Activated B cell treated with CpG ODN at 0.5 μM for 24 hours (primary cell): ENCODE measurements around the gene IAH1. TPM values are rescaled to one million over a fixed set of nuclear protein-coding genes. Genes with fewer than 3 reads are reported as not detected.

ENCODE experiments used
- ATAC-seq: fragments of 200-7000 bp; cut with Tn5 transposase; one replicate; pipeline ENCODE4 v1.10.0; 2021; ENCODE audit warnings: low read depth, mild to moderate bottlenecking, moderate library complexity
- CTCF ChIA-PET: fragments of 350-600 bp; sonication (Branson Sonifier 250); formaldehyde crosslinking; loops from one replicate; lab custom pipeline; 2021; ENCODE audit warnings: antibody characterized with exemption; lab: Charles Lee
- POLR2A ChIA-PET: fragments of 350-600 bp; sonication (Branson Sonifier 250); formaldehyde crosslinking; loops from one replicate; lab custom pipeline; 2021; ENCODE audit warnings: antibody characterized with exemption; lab: Charles Lee
- DNase-seq: peaks from one replicate; pipeline ENCODE4 v3.0.0; 2022
- H3K27ac Mint-ChIP-seq: one replicate; pipeline ENCODE4 v1.8.0; 2020; ENCODE audit warnings: mixed read lengths
- H3K27me3 Mint-ChIP-seq: one replicate; pipeline ENCODE4 v1.8.0; 2021; ENCODE audit warnings: mixed read lengths
- H3K36me3 Mint-ChIP-seq: one replicate; pipeline ENCODE4 v1.8.0; 2021; ENCODE audit warnings: low read depth, mixed read lengths
- H3K4me1 Mint-ChIP-seq: one replicate; pipeline ENCODE4 v1.8.0; 2021; ENCODE audit warnings: mixed read lengths
- H3K4me3 Mint-ChIP-seq: one replicate; pipeline ENCODE4 v1.8.0; 2020; ENCODE audit warnings: mild to moderate bottlenecking, mixed read lengths
- H3K9me3 Mint-ChIP-seq: one replicate; pipeline ENCODE4 v1.8.0; 2020; ENCODE audit warnings: mixed read lengths
- CTCF ChIP-seq: fragments of 200-600 bp; IDR thresholded peaks from one replicate; pipeline ENCODE4 v1.8.0; 2022; ENCODE audit warnings: antibody characterized with exemption, mild to moderate bottlenecking
- intact Hi-C: fragments of 100-400 bp; cut with micrococcal nuclease; formaldehyde crosslinking; loops from one replicate; pipeline ENCODE4 v1.15.1; 2024
- total RNA-seq: library from RNA; stranded (reverse); gene quantifications from 2 replicates; pipeline ENCODE4 v1.2.3, GENCODE V29; 2022

IAH1 gene
- total RNA-seq, 1 donor from 2014 or later = 49.0 TPM

- ChIA-PET CTCF (no interaction called here), POLR2A (no interaction called here)
- no peaks in the 10 kb centered on the region for H3K27me3 Mint-ChIP-seq
- no peak for TF ChIP-seq CTCF
- intact Hi-C loops = no loop called here
- no peaks in the 10 kb centered on the region for H3K9me3 Mint-ChIP-seq
- no peak overlapping the region for H3K27ac Mint-ChIP-seq
- no peak overlapping the region for H3K4me3 Mint-ChIP-seq
- no peak for ATAC-seq
- DNase-seq = no peak
- peaks cover 64% of the 10 kb centered on the region for H3K36me3 Mint-ChIP-seq
- H3K4me1 Mint-ChIP-seq = no peaks in the 10 kb centered on the region
These were observed 10.7 kb upstream of the IAH1 start for GRCh38 chr2:9463698-9464034.

GRCh38 chr2:9465170-9465569 lies 9.2 kb upstream of the IAH1 start:
- POLR2A ChIA-PET = no interaction called here
- Mint-ChIP-seq H3K27me3 (no peaks in the 10 kb centered on the region), H3K4me3 (no peak overlapping the region), H3K4me1 (no peaks in the 10 kb centered on the region), H3K27ac (no peak overlapping the region), H3K36me3 (peaks cover 60% of the 10 kb centered on the region), H3K9me3 (no peaks in the 10 kb centered on the region)
- no peak for ATAC-seq
- intact Hi-C loops = no loop called here
- no peak for DNase-seq
- CTCF ChIA-PET = no interaction called here
- no peak for TF ChIP-seq CTCF

GRCh38 chr2:9466147-9466683 lies 8.1 kb upstream of the IAH1 start:
- H3K27ac Mint-ChIP-seq = no peak overlapping the region
- no peaks in the 10 kb centered on the region for H3K27me3 Mint-ChIP-seq
- H3K4me3 Mint-ChIP-seq = no peak overlapping the region
- DNase-seq (no peak), ATAC-seq (no peak)
- H3K4me1 Mint-ChIP-seq = no peaks in the 10 kb centered on the region
- CTCF ChIA-PET = no interaction called here
- POLR2A ChIA-PET = no interaction called here
- H3K36me3 Mint-ChIP-seq = peaks cover 59% of the 10 kb centered on the region
- no peaks in the 10 kb centered on the region for H3K9me3 Mint-ChIP-seq
- intact Hi-C loops = no loop called here
- TF ChIP-seq CTCF = no peak

GRCh38 chr2:9467687-9468086 lies 6.7 kb upstream of the IAH1 start:
- intact Hi-C loops = no loop called here
- TF ChIP-seq CTCF = no peak
- POLR2A ChIA-PET = interaction anchor here (0.6 kb wide), 1 partner anchor 175 kb away, joined by 4 read pairs; no protein-coding TSS in a partner anchor
- CTCF ChIA-PET = no interaction called here
- no peak overlapping the region for H3K4me3 Mint-ChIP-seq
- ATAC-seq = no peak
- H3K27me3 Mint-ChIP-seq = no peaks in the 10 kb centered on the region
- no peak overlapping the region for H3K27ac Mint-ChIP-seq
- DNase-seq = no peak
- no peaks in the 10 kb centered on the region for H3K9me3 Mint-ChIP-seq
- peaks cover 53% of the 10 kb centered on the region for H3K36me3 Mint-ChIP-seq
- H3K4me1 Mint-ChIP-seq = peaks cover 4% of the 10 kb centered on the region

GRCh38 chr2:9471206-9471605 lies 3.1 kb upstream of the IAH1 start:
- H3K36me3 Mint-ChIP-seq = peaks cover 31% of the 10 kb centered on the region
- H3K27me3 Mint-ChIP-seq = no peaks in the 10 kb centered on the region
- CTCF ChIA-PET = no interaction called here
- H3K4me1 Mint-ChIP-seq = peaks cover 21% of the 10 kb centered on the region
- intact Hi-C loops = loop anchor here (10.0 kb wide), 1 partner anchor 374 kb away; the partner anchor contains the start of gene TAF1B
- no peak overlapping the region for H3K4me3 Mint-ChIP-seq
- no peak overlapping the region for H3K27ac Mint-ChIP-seq
- DNase-seq = no peak
- TF ChIP-seq CTCF = no peak
- POLR2A ChIA-PET = interaction anchor here (0.5 to 0.7 kb wide), 2 partner anchors 82 to 948 kb away, joined by 3 to 4 read pairs; no protein-coding TSS in a partner anchor
- ATAC-seq = no peak
- no peaks in the 10 kb centered on the region for H3K9me3 Mint-ChIP-seq
